Sigmoid colon (tissue), 7 donors: ENCODE data around the gene SCT. TPM values are rescaled to one million over a fixed set of nuclear protein-coding genes. Genes with fewer than 3 reads are reported as not detected.

Experiments
- DNase-seq: peaks from one replicate; pipeline ENCODE4 v3.0.0-alpha.2; 2019
- H3K27ac ChIP-seq, 4 donors: fragments of 200-600 bp; sonication (generic); one replicate each; pipeline ENCODE4 v1.5.1; 2016 to 2019; ENCODE audit warnings: mild to moderate bottlenecking in 1 of 4
- H3K27me3 ChIP-seq, 3 donors: fragments of 200-600 bp; sonication (generic); one replicate each; pipeline ENCODE4 v1.5.1; 2019; ENCODE audit warnings: mild to moderate bottlenecking in 1 of 3
- H3K36me3 ChIP-seq, 4 donors: fragments of 200-600 bp; sonication (generic); one replicate each; pipeline ENCODE4 v1.5.1; 2016 to 2019
- H3K4me1 ChIP-seq, 4 donors: fragments of 200-600 bp; sonication (generic); one replicate each; pipeline ENCODE4 v1.5.1; 2017 to 2019
- H3K4me3 ChIP-seq, 4 donors: fragments of 200-600 bp; sonication (generic); one replicate each; pipeline ENCODE4 v1.5.1; 2017 to 2019; ENCODE audit warnings: mild to moderate bottlenecking in 2 of 4, moderate library complexity in 1 of 4
- H3K9me3 ChIP-seq, 4 donors: fragments of 200-600 bp in 3 of 4; sonication (generic) in 3 of 4; one replicate each; pipeline versions ENCODE4 v1.5.1 to v1.6.1; 2013 to 2019
- CTCF ChIP-seq, 4 experiments: fragments of 450-650 bp in 3 of 4; fragments of 200-600 bp in 1 of 4; IDR thresholded peaks; one replicate each; pipeline ENCODE4 v1.5.1; 2016 to 2019; ENCODE audit warnings: antibody characterized with exemption in 4 of 4, mild to moderate bottlenecking in 3 of 4, moderate library complexity in 2 of 4
- EP300 ChIP-seq, 4 donors: sonication (generic); formaldehyde crosslinking; IDR thresholded peaks; one replicate each; pipeline ENCODE4 v1.6.1; 2017; ENCODE audit warnings: antibody characterized with exemption in 4 of 4
- POLR2A ChIP-seq, 2 donors: fragments of 450-650 bp; IDR thresholded peaks; one replicate each; pipeline ENCODE4 v1.6.1; 2016; ENCODE audit warnings: antibody characterized with exemption in 2 of 2, mild to moderate bottlenecking in 2 of 2, moderate library complexity in 2 of 2
- POLR2AphosphoS5 ChIP-seq, 4 donors: sonication (generic); formaldehyde crosslinking; IDR thresholded peaks; one replicate each; pipeline ENCODE4 v1.6.1; 2017; ENCODE audit warnings: antibody characterized with exemption in 4 of 4
- WGBS, 2 donors: extraction: QIAGEN DNeasy Blood & Tissue Kit; methylation state at CpG; one replicate each; pipeline ENCODE4 v1.1.7; 2013; 5-methylcytosine and 5-hydroxymethylcytosine counted together
- intact Hi-C: fragments of 100-400 bp; cut with DNase I; formaldehyde crosslinking; loops from one replicate; pipeline ENCODE4 v1.15.1; 2023
- polyA plus RNA-seq, 3 donors: library from polyadenylated mRNA; stranded (reverse); fragments of 200-250 nt; gene quantifications; one replicate each; pipeline ENCODE4 v1.2.3, GENCODE V29; 2013
- total RNA-seq, 4 donors: library from RNA; depleted of rRNA; stranded (reverse); fragments of >200 nt; gene quantifications; one replicate each; pipeline ENCODE4 v1.1.0, GENCODE V29; 2016
- donor health status: healthy with polysubstance abuse.
- donor health status: Bipolar disorder and iron deficiency.
- donor health status: healthy.

The SCT gene
- total and polyA plus RNA-seq, 7 donors: 1.1 TPM; not detected in 6

DNA sequence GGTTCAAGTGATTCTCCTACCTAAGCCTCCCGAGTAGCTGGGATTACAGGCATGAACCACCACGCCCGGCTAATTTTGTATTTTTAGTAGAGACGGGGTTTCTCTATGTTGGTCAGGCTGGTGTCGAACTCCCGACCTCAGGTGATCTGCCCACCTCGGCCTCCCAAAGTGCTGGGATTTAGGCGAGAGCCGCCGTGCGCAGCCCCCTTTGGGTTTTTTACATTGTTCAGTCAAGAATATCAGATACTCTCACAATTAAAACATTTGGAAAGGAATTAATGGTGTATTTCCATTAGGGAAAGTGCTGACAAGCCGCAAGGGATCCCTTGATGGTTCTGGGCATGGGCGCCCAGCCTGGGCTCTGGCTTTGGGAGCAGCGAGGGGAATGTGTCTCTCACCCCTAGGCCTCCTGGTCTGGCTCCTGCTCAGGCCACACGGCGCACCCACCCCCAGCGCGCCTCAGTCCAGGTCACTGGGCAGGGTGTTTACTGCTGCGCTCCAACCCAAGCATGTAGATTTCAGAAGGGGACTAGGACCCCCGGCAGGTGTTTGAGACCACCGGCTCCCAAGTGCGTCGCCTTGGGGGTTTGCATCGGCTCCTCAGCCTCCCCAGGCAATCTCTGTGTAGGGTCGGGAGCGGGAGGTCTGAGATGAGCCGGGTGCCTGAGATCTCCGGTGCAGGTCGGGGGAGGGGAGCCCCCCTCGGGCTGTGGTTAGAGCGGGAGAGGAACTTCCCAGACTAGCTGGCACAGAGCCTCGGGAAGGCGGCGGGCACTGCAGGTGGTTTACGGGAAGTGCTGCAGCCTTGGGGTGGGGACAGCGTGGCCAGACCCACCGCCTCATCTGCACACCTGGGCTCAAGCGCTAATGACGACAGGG, 10.4 kb downstream of the SCT start:
- peak overlapping the region; percentile 82 to 95 (median 87) for H3K27ac ChIP-seq

GRCh38 chr11:615504-616319, 11.3 kb downstream of the SCT start, which contains the start of gene IRF7:
Gene IRF7 (minus strand): TSS chr11:615950. CDS start chr11:615364, 586 bp downstream.
- intact Hi-C loops: loop anchor here (5.0 kb wide), 1 partner anchor 38 kb away; the partner anchor contains the start of gene PHRF1
- Histone ChIP-seq H3K4me3 (peak within 1 kb of the TSS; percentile 61 to 72 (median 66)), H3K27me3 (no peaks in the 10 kb centered on the region), H3K27ac (peak within 1 kb of the TSS; percentile 82 to 95 (median 87)), H3K4me1 (peaks cover 0 to 33% (median 27%) of the 10 kb centered on the region in 4 donors), H3K36me3 (peaks cover 13 to 43% (median 25%) of the 10 kb centered on the region in 4 donors), H3K9me3 (no peaks in the 10 kb centered on the region)
- WGBS, 2 donors: 2% methylated on average over 66 of the region's 66 CpGs
- DNase-seq: peak; percentile 97
- TF ChIP-seq CTCF (IDR thresholded peaks at IDR 0.05) (no peak), POLR2AphosphoS5 (IDR thresholded peaks at IDR 0.05) (peak; percentile 57 to 82 (median 78)), EP300 (IDR thresholded peaks at IDR 0.05) (no peak), POLR2A (IDR thresholded peaks at IDR 0.05) (peak; percentile 41 to 66)

More for the DNA sequence above, 10.4 kb downstream of the SCT start:
- 73 to 76% methylated on average over 39 of the region's 39 CpGs for WGBS, 2 donors
- Histone ChIP-seq H3K4me3 (peak overlapping the region in 3 of 4 donors; percentile 61 to 71 (median 62)), H3K36me3 (peaks cover 6 to 34% (median 16%) of the 10 kb centered on the region in 4 donors), H3K9me3 (no peaks in the 10 kb centered on the region), H3K27me3 (no peaks in the 10 kb centered on the region), H3K4me1 (peaks cover 0 to 33% (median 27%) of the 10 kb centered on the region in 4 donors)
- intact Hi-C loops: loop anchor here (5.0 kb wide), 1 partner anchor 39 kb away; the partner anchor contains the start of gene PHRF1
- peak; percentile 74 for DNase-seq
- TF ChIP-seq POLR2A (IDR thresholded peaks at IDR 0.05): no peak
- TF ChIP-seq CTCF (IDR thresholded peaks at IDR 0.05): no peak
- TF ChIP-seq POLR2AphosphoS5 (IDR thresholded peaks at IDR 0.05): no peak
- no peak for TF ChIP-seq EP300 (IDR thresholded peaks at IDR 0.05)

GRCh38 chr11:614623-615503, 12.1 kb downstream of the SCT start:
- Histone ChIP-seq H3K4me3 (peak overlapping the region; percentile 61 to 72 (median 66)), H3K4me1 (peaks cover 0 to 33% (median 27%) of the 10 kb centered on the region in 4 donors), H3K27ac (peak overlapping the region; percentile 82 to 95 (median 87)), H3K9me3 (no peaks in the 10 kb centered on the region), H3K36me3 (peaks cover 21 to 51% (median 33%) of the 10 kb centered on the region in 4 donors), H3K27me3 (no peaks in the 10 kb centered on the region)
- no peak for TF ChIP-seq CTCF (IDR thresholded peaks at IDR 0.05)
- no peak for TF ChIP-seq EP300 (IDR thresholded peaks at IDR 0.05)
- TF ChIP-seq POLR2AphosphoS5 (IDR thresholded peaks at IDR 0.05): no peak
- no peak for TF ChIP-seq POLR2A (IDR thresholded peaks at IDR 0.05)
- WGBS, 2 donors: 25 to 63% methylated on average over 68 of the region's 68 CpGs
- peak; percentile 68 for DNase-seq
- intact Hi-C loops: loop anchor here (5.0 kb wide), 1 partner anchor 38 kb away; the partner anchor contains the start of gene PHRF1
